ENCODE measurements around the gene ARMC3. TPM values are rescaled to one million over a fixed set of nuclear protein-coding genes. Genes with fewer than 3 reads are reported as not detected.

Gene ARMC3
- total RNA-seq, 1 experiment from 2014 or later, result 0.28 TPM

DNA sequence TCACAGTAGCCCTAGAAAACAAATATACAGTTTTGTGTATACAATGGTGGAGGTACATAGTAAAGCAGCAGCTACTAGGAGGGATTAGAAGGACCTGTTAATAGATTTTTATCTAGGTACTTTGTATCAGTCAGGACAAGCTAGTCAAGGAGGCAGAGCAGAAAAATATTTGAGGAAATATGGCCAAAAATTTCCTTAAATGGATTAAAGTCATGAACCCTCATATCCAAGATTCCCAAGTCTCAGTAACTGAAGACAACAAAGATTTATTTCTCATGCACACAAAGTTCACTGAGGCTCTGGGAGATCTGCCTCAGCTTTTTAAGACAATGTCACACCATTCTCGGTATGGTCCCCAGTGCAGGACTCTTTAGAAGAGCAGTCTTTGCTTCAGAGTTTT lies 28.1 kb upstream of the ARMC3 start:
- Mint-ChIP-seq H3K4me1 (peaks cover 9% of the 10 kb centered on the region), H3K27me3 (ENCODE audit: low read depth) (no peaks in the 10 kb centered on the region), H3K4me3 (no peak overlapping the region), H3K36me3 (peaks cover 2% of the 10 kb centered on the region; the same call in 1 of the 2 replicates), H3K9me3 (peaks cover 43% of the 10 kb centered on the region), H3K27ac (no peak overlapping the region)
- ChIA-PET CTCF (no interaction called here), POLR2A (no interaction called here)
- DNase-seq (ENCODE audit: low spot score), result no peak
- ATAC-seq, result no peak
- TF ChIP-seq, protein P1, sequence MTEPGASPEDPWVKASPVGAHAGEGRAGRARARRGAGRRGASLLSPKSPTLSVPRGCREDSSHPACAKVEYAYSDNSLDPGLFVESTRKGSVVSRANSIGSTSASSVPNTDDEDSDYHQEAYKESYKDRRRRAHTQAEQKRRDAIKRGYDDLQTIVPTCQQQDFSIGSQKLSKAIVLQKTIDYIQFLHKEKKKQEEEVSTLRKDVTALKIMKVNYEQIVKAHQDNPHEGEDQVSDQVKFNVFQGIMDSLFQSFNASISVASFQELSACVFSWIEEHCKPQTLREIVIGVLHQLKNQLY (CRISPR knock-in tag; IDR thresholded peaks at IDR 0.05), result no peak
- TF ChIP-seq, protein P2, sequence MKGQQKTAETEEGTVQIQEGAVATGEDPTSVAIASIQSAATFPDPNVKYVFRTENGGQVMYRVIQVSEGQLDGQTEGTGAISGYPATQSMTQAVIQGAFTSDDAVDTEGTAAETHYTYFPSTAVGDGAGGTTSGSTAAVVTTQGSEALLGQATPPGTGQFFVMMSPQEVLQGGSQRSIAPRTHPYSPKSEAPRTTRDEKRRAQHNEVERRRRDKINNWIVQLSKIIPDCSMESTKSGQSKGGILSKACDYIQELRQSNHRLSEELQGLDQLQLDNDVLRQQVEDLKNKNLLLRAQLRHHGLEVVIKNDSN (CRISPR knock-in tag; IDR thresholded peaks at IDR 0.05), result no peak
- TF ChIP-seq ZNF263 (CRISPR knock-in tag; IDR thresholded peaks at IDR 0.05; ENCODE audit: low read depth) (no peak), SMAD3 (CRISPR knock-in tag; IDR thresholded peaks at IDR 0.05; ENCODE audit: borderline replicate concordance) (no peak)
- TF ChIP-seq, protein P3, sequence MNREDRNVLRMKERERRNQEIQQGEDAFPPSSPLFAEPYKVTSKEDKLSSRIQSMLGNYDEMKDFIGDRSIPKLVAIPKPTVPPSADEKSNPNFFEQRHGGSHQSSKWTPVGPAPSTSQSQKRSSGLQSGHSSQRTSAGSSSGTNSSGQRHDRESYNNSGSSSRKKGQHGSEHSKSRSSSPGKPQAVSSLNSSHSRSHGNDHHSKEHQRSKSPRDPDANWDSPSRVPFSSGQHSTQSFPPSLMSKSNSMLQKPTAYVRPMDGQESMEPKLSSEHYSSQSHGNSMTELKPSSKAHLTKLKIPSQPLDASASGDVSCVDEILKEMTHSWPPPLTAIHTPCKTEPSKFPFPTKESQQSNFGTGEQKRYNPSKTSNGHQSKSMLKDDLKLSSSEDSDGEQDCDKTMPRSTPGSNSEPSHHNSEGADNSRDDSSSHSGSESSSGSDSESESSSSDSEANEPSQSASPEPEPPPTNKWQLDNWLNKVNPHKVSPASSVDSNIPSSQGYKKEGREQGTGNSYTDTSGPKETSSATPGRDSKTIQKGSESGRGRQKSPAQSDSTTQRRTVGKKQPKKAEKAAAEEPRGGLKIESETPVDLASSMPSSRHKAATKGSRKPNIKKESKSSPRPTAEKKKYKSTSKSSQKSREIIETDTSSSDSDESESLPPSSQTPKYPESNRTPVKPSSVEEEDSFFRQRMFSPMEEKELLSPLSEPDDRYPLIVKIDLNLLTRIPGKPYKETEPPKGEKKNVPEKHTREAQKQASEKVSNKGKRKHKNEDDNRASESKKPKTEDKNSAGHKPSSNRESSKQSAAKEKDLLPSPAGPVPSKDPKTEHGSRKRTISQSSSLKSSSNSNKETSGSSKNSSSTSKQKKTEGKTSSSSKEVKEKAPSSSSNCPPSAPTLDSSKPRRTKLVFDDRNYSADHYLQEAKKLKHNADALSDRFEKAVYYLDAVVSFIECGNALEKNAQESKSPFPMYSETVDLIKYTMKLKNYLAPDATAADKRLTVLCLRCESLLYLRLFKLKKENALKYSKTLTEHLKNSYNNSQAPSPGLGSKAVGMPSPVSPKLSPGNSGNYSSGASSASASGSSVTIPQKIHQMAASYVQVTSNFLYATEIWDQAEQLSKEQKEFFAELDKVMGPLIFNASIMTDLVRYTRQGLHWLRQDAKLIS (CRISPR knock-in tag; IDR thresholded peaks at IDR 0.05; ENCODE audit: borderline replicate concordance), result no peak
- TF ChIP-seq, protein P4, sequence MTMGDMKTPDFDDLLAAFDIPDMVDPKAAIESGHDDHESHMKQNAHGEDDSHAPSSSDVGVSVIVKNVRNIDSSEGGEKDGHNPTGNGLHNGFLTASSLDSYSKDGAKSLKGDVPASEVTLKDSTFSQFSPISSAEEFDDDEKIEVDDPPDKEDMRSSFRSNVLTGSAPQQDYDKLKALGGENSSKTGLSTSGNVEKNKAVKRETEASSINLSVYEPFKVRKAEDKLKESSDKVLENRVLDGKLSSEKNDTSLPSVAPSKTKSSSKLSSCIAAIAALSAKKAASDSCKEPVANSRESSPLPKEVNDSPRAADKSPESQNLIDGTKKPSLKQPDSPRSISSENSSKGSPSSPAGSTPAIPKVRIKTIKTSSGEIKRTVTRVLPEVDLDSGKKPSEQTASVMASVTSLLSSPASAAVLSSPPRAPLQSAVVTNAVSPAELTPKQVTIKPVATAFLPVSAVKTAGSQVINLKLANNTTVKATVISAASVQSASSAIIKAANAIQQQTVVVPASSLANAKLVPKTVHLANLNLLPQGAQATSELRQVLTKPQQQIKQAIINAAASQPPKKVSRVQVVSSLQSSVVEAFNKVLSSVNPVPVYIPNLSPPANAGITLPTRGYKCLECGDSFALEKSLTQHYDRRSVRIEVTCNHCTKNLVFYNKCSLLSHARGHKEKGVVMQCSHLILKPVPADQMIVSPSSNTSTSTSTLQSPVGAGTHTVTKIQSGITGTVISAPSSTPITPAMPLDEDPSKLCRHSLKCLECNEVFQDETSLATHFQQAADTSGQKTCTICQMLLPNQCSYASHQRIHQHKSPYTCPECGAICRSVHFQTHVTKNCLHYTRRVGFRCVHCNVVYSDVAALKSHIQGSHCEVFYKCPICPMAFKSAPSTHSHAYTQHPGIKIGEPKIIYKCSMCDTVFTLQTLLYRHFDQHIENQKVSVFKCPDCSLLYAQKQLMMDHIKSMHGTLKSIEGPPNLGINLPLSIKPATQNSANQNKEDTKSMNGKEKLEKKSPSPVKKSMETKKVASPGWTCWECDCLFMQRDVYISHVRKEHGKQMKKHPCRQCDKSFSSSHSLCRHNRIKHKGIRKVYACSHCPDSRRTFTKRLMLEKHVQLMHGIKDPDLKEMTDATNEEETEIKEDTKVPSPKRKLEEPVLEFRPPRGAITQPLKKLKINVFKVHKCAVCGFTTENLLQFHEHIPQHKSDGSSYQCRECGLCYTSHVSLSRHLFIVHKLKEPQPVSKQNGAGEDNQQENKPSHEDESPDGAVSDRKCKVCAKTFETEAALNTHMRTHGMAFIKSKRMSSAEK (CRISPR knock-in tag; IDR thresholded peaks at IDR 0.05; ENCODE audit: borderline replicate concordance), result no peak

DNA sequence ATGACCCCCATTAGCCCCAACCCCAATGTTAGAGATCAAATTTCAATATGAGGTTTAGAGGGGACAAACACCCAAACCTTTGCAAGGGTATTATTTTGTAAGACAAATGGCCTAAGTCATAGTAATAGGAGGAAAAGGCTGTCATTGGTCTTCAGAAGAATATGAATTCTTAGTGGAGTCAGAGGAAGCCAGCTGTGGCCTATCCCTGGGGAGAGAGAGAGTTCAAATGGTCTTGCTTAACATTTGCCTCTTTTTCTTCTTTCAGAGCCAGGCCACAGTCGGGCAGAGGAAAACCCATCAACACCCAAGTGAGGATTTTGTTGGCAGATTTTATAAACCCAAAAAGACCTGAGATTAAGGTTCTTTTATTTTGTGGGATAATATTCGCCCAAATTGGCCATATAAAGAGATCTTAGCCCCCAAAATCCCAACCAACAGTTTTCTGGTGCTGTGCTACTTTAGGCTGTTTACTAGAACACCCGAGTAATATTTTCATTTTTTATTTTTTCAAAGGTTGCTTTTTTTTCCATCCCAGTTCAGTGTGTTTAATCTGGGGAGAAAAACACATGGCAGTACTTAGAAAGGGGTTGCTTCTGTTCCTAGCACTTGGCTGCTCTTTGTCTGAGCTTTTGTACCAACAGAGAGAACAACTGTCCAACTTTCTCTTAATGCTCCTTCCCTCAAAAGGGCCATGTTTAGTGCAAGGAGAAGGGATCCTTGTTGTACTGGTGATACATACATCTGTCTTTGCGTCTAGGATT lies 26.8 kb upstream of the ARMC3 start:
- CTCF ChIA-PET, result no interaction called here
- Mint-ChIP-seq H3K36me3 (peaks cover 11% of the 10 kb centered on the region), H3K9me3 (peaks cover 52% of the 10 kb centered on the region), H3K4me1 (no peaks in the 10 kb centered on the region), H3K27me3 (ENCODE audit: low read depth) (no peaks in the 10 kb centered on the region), H3K27ac (no peak overlapping the region), H3K4me3 (no peak overlapping the region)
- POLR2A ChIA-PET, result no interaction called here
- ATAC-seq (no peak), DNase-seq (ENCODE audit: low spot score) (no peak)
- TF ChIP-seq, protein P2 (CRISPR knock-in tag; IDR thresholded peaks at IDR 0.05), result no peak
- TF ChIP-seq ZNF423 (CRISPR knock-in tag; IDR thresholded peaks at IDR 0.05), result no peak
- no peak for TF ChIP-seq ZMAT4 (CRISPR knock-in tag; IDR thresholded peaks at IDR 0.05)
- no peak for TF ChIP-seq JAZF1 (CRISPR knock-in tag; IDR thresholded peaks at IDR 0.05)
- TF ChIP-seq, protein P3 (CRISPR knock-in tag; IDR thresholded peaks at IDR 0.05; ENCODE audit: borderline replicate concordance), result no peak
- no peak for TF ChIP-seq SMAD3 (CRISPR knock-in tag; IDR thresholded peaks at IDR 0.05; ENCODE audit: borderline replicate concordance)
- TF ChIP-seq FOXK1 (CRISPR knock-in tag; IDR thresholded peaks at IDR 0.05), result no peak
- no peak for TF ChIP-seq FOXJ3 (CRISPR knock-in tag; IDR thresholded peaks at IDR 0.05; ENCODE audit: borderline replicate concordance)
- TF ChIP-seq MYBL2 (CRISPR knock-in tag; IDR thresholded peaks at IDR 0.05), result no peak
- TF ChIP-seq, protein P5, sequence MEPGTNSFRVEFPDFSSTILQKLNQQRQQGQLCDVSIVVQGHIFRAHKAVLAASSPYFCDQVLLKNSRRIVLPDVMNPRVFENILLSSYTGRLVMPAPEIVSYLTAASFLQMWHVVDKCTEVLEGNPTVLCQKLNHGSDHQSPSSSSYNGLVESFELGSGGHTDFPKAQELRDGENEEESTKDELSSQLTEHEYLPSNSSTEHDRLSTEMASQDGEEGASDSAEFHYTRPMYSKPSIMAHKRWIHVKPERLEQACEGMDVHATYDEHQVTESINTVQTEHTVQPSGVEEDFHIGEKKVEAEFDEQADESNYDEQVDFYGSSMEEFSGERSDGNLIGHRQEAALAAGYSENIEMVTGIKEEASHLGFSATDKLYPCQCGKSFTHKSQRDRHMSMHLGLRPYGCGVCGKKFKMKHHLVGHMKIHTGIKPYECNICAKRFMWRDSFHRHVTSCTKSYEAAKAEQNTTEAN (CRISPR knock-in tag; IDR thresholded peaks at IDR 0.05), result no peak
- no peak for TF ChIP-seq CREB1 (CRISPR knock-in tag; IDR thresholded peaks at IDR 0.05)
- TF ChIP-seq, protein P1 (CRISPR knock-in tag; IDR thresholded peaks at IDR 0.05), result no peak
- no peak for TF ChIP-seq ZNF219 (CRISPR knock-in tag; IDR thresholded peaks at IDR 0.05; ENCODE audit: borderline replicate concordance)
